Neural cell (in vitro differentiated cells): ENCODE data around the gene AP3S1.

ENCODE experiments used
- CTCF ChIP-seq: fragments of 450-650 bp; IDR thresholded peaks from 2 replicates; pipeline ENCODE4 v1.5.1; 2014; ENCODE audit warnings: antibody characterized with exemption, mild to moderate bottlenecking, moderate library complexity; ENCODE audit not compliant: poor library complexity, severe bottlenecking
- EP300 ChIP-seq: fragments of 450-650 bp; conservative IDR thresholded peaks from 2 replicates; pipeline ENCODE4 v1.6.1; 2014; ENCODE audit warnings: antibody characterized with exemption, mild to moderate bottlenecking, moderate library complexity; ENCODE audit not compliant: poor library complexity, severe bottlenecking
- MXI1 ChIP-seq: fragments of 450-650 bp; conservative IDR thresholded peaks from 2 replicates; pipeline ENCODE4 v1.6.1; 2014; ENCODE audit warnings: antibody characterized with exemption, mild to moderate bottlenecking; ENCODE audit not compliant: poor library complexity, severe bottlenecking
- POLR2AphosphoS5 ChIP-seq: IDR thresholded peaks from 2 replicates; pipeline ENCODE4 v1.6.1; 2012
- TAF1 ChIP-seq: IDR thresholded peaks from 2 replicates; pipeline ENCODE4 v1.6.1; 2012; ENCODE audit warnings: low read depth

GRCh38 chr5:115930630-115931337 lies 89.0 kb downstream of the AP3S1 start:
- TF ChIP-seq CTCF (no peak), POLR2AphosphoS5 (no peak), MXI1 (no peak), TAF1 (no peak), EP300 (no peak)
